DLD1 (cell line): ENCODE results near the gene SEC61G.

Experiments
- in situ Hi-C: cut with HindIII; loops from 2 replicates; pipeline ENCODE4 v1.10.0; 2017; ENCODE audit warnings: low sequenced_read_pairs

The SEC61G gene

GRCh38 chr7:54758702-54759592, at the start of gene SEC61G:
SEC61G (minus strand) TSS chr7:54759211; CDS start chr7:54757588, 1,623 bp downstream.
- in situ Hi-C loops = loop anchor here (10.0 kb wide), 1 partner anchor 74 kb away; no protein-coding TSS in a partner anchor

- in situ Hi-C loops = no loop called here
Measured at GRCh38 chr7:54802841-54803240, 43.8 kb upstream of the SEC61G start.

- in situ Hi-C loops = no loop called here
Measured at GRCh38 chr7:54802114-54802513, 43.1 kb upstream of the SEC61G start.

GRCh38 chr7:54799792-54800191, 40.8 kb upstream of the SEC61G start:
- in situ Hi-C loops = no loop called here

- in situ Hi-C loops = no loop called here
Measured at GRCh38 chr7:54798530-54798929, 39.5 kb upstream of the SEC61G start.

GRCh38 chr7:54796853-54797252, 37.8 kb upstream of the SEC61G start:
- in situ Hi-C loops = no loop called here

GRCh38 chr7:54796150-54796549, 37.1 kb upstream of the SEC61G start:
- in situ Hi-C loops = no loop called here

- in situ Hi-C loops = no loop called here
Measured at GRCh38 chr7:54792383-54792782, 33.4 kb upstream of the SEC61G start.

- in situ Hi-C loops = no loop called here
Measured at GRCh38 chr7:54788664-54789063, 29.7 kb upstream of the SEC61G start.

- in situ Hi-C loops = no loop called here
Measured at GRCh38 chr7:54785261-54785660, 26.2 kb upstream of the SEC61G start.

- in situ Hi-C loops = no loop called here
Measured at GRCh38 chr7:54783952-54784351, 24.9 kb upstream of the SEC61G start.

- in situ Hi-C loops = no loop called here
Measured at GRCh38 chr7:54782829-54783228, 23.8 kb upstream of the SEC61G start.

- in situ Hi-C loops = no loop called here
Measured at GRCh38 chr7:54782314-54782713, 23.3 kb upstream of the SEC61G start.

- in situ Hi-C loops = no loop called here
Measured at GRCh38 chr7:54781134-54781920, 22.3 kb upstream of the SEC61G start.

GRCh38 chr7:54780490-54780889, 21.5 kb upstream of the SEC61G start:
- in situ Hi-C loops = no loop called here

GRCh38 chr7:54778696-54779540, 19.9 kb upstream of the SEC61G start:
- in situ Hi-C loops = loop anchor here (5.0 to 10.0 kb wide), 2 partner anchors 53 to 476 kb away; no protein-coding TSS in a partner anchor

- in situ Hi-C loops = loop anchor here (5.0 to 10.0 kb wide), 2 partner anchors 54 to 477 kb away; no protein-coding TSS in a partner anchor
Measured at GRCh38 chr7:54778166-54778565, 19.2 kb upstream of the SEC61G start.

- in situ Hi-C loops = loop anchor here (5.0 to 10.0 kb wide), 2 partner anchors 57 to 480 kb away; no protein-coding TSS in a partner anchor
Measured at GRCh38 chr7:54774785-54775740, 16.1 kb upstream of the SEC61G start.
